Kidney (tissue), 22 donors: ENCODE data around the gene OR2D3. TPM values are rescaled to one million over a fixed set of nuclear protein-coding genes. Genes with fewer than 3 reads are reported as not detected.

ENCODE experiments used
- DNase-seq, 5 donors: peaks; one replicate each; pipeline ENCODE4 v3.0.0-alpha.2; 2013 to 2020
- FAIRE-seq: peaks from 2 replicates; lab custom pipeline; 2012; peaks lifted over from hg19 to GRCh38; lab: Jason Lieb, UNC
- H3K27ac ChIP-seq, 2 donors: one replicate each; pipeline ENCODE4 v1.7.0; 2013; ENCODE audit warnings: low read depth in 2 of 2, low read length in 2 of 2, inconsistent platforms in 1 of 2
- H3K27me3 ChIP-seq: one replicate; pipeline ENCODE4 v1.7.1; 2013; ENCODE audit warnings: low read length, inconsistent platforms; ENCODE audit not compliant: control insufficient read depth, insufficient read depth
- H3K36me3 ChIP-seq, 3 donors: one replicate each; pipeline versions ENCODE4 v1.7.0 to v1.7.1; 2013; ENCODE audit warnings: low read length in 3 of 3, control low read depth in 1 of 3, inconsistent platforms in 1 of 3; ENCODE audit not compliant: insufficient read depth in 3 of 3, control insufficient read depth in 2 of 3
- H3K4me1 ChIP-seq, 3 donors: one replicate each; pipeline versions ENCODE4 v1.7.0 to v1.7.1; 2013; ENCODE audit warnings: low read length in 3 of 3, inconsistent platforms in 1 of 3, low read depth in 1 of 3; ENCODE audit not compliant: control insufficient read depth in 2 of 3, insufficient read depth in 2 of 3
- H3K4me3 ChIP-seq, 3 donors: one replicate each; pipeline versions ENCODE4 v1.7.0 to v1.8.1; 2013; ENCODE audit warnings: low read length in 3 of 3, control low read depth in 1 of 3, inconsistent platforms in 1 of 3
- H3K9ac ChIP-seq, 3 donors: one replicate each; pipeline versions ENCODE4 v1.7.0 to v1.7.1; 2013; ENCODE audit warnings: low read length in 3 of 3, control low read depth in 1 of 3, inconsistent platforms in 1 of 3
- H3K9me3 ChIP-seq, 3 donors: one replicate each; pipeline versions ENCODE4 v1.7.0 to v1.7.1; 2013; ENCODE audit warnings: low read length in 3 of 3, control low read depth in 1 of 3, inconsistent platforms in 1 of 3; ENCODE audit not compliant: control insufficient read depth in 2 of 3, insufficient read depth in 1 of 3
- CTCF ChIP-seq: IDR thresholded peaks from 3 replicates; pipeline ENCODE4 v1.5.1; 2012; ENCODE audit warnings: mild to moderate bottlenecking, moderate library complexity, borderline replicate concordance; ENCODE audit not compliant: insufficient read depth; ENCODE audit errors: extremely low read depth
- intact Hi-C: fragments of 100-400 bp; cut with DNase I; formaldehyde crosslinking; loops from one replicate; pipeline ENCODE4 v1.11.1; 2022
- long read RNA-seq, 10 donors: library from polyadenylated mRNA in 1 of 10; unstranded in 1 of 10; transcript quantifications; one replicate each; pipeline ENCODE4 v2.0.0 and lab custom pipeline, GENCODE V29; 2021 to 2026
- polyA plus RNA-seq: library from polyadenylated mRNA; stranded (reverse); fragments of 350-450 nt; fragmentation: Illumina TruSeq; extraction: RNeasy Lipid Tissue Mini Kit (QIAGEN cat#74804); gene quantifications from one replicate; pipeline ENCODE4 v1.2.3, GENCODE V29; 2014; ENCODE audit warnings: low read depth, low replicate concordance; ENCODE audit not compliant: insufficient read depth
- total RNA-seq: library from RNA; stranded (reverse); fragmentation: NEBNext Ultra II Directional; extraction: Animal tissue kit (Norgen Biotek cat#: 25700); gene quantifications from one replicate; pipeline ENCODE4 v1.2.1, GENCODE V29; 2021
- donor health status: control.
- donor health status: control.
- donor health status: control.
- donor health status: control.
- donor health status: control.
- donor health status: DM: yes; HTN: yes; CAD: no.
- donor health status: Normal renal cell carcinoma (clear cell type).

The OR2D3 gene
- not detected for total RNA-seq
- not detected for polyA plus RNA-seq
- long read RNA-seq, donor 1, result 0 reads
- long read RNA-seq, donor 2, result 0 reads
- long read RNA-seq, donor 3, result 0 reads
- long read RNA-seq, donor 4, result 0 reads
- long read RNA-seq, donor 5, result 0 reads
- long read RNA-seq, donor 6, result 0 reads
- long read RNA-seq, donor 7, result 0 reads
- long read RNA-seq, donor 8, result 0 reads
- long read RNA-seq, donor 9, result 0 reads
- long read RNA-seq, donor 10, result 0 reads

GRCh38 chr11:6920702-6921101 is at the start of gene OR2D3:
TSS of gene OR2D3 (plus strand) at chr11:6921002. CDS start at chr11:6921002, 0 bp downstream.
- Histone ChIP-seq H3K4me3 (no peak within 1 kb of the TSS), H3K9ac (no peak within 1 kb of the TSS), H3K4me1 (no peaks in the 10 kb centered on the region), H3K27me3 (no peaks in the 10 kb centered on the region), H3K27ac (no peak within 1 kb of the TSS), H3K9me3 (no peaks in the 10 kb centered on the region), H3K36me3 (no peaks in the 10 kb centered on the region)
- intact Hi-C loops, result no loop called here
- DNase-seq, result no peak
- FAIRE-seq, result no peak
- TF ChIP-seq CTCF, result no peak

- Histone ChIP-seq H3K27me3 (no peaks in the 10 kb centered on the region), H3K9ac (no peak overlapping the region), H3K9me3 (no peaks in the 10 kb centered on the region), H3K27ac (no peak overlapping the region), H3K4me1 (no peaks in the 10 kb centered on the region), H3K4me3 (no peak overlapping the region), H3K36me3 (no peaks in the 10 kb centered on the region)
- no peak for TF ChIP-seq CTCF
- intact Hi-C loops, result no loop called here
- no peak for DNase-seq
- no peak for FAIRE-seq
Measured at GRCh38 chr11:6871278-6871677, 49.5 kb upstream of the OR2D3 start.

- Histone ChIP-seq H3K27me3 (no peaks in the 10 kb centered on the region), H3K4me3 (no peak overlapping the region), H3K27ac (no peak overlapping the region), H3K4me1 (no peaks in the 10 kb centered on the region), H3K9me3 (no peaks in the 10 kb centered on the region), H3K36me3 (no peaks in the 10 kb centered on the region), H3K9ac (no peak overlapping the region)
- DNase-seq (no peak), FAIRE-seq (no peak)
- no peak for TF ChIP-seq CTCF
- intact Hi-C loops, result no loop called here
Measured at GRCh38 chr11:6875761-6876160, 45.0 kb upstream of the OR2D3 start.

- H3K36me3 ChIP-seq, result no peaks in the 10 kb centered on the region
- no peak for FAIRE-seq
- H3K27ac ChIP-seq, result no peak within 1 kb of the TSS
- no peak for DNase-seq
- intact Hi-C loops, result no loop called here
- H3K9ac ChIP-seq, result no peak within 1 kb of the TSS
- H3K4me3 ChIP-seq, result no peak within 1 kb of the TSS
- no peaks in the 10 kb centered on the region for H3K9me3 ChIP-seq
- H3K4me1 ChIP-seq, result no peaks in the 10 kb centered on the region
- H3K27me3 ChIP-seq, result no peaks in the 10 kb centered on the region
- TF ChIP-seq CTCF, result no peak
Measured at GRCh38 chr11:6876325-6876724, 44.5 kb upstream of the OR2D3 start, which contains the start of gene OR10A4. TSS of gene OR10A4 (plus strand) at chr11:6876625. CDS start at chr11:6876648, 23 bp downstream.
